CD14-positive monocyte (primary cell): Measurements from ENCODE around the gene SPATS2. TPM values are rescaled to one million over a fixed set of nuclear protein-coding genes. Genes with fewer than 3 reads are reported as not detected.
"Not testable (repeated sequence)": the region's sequence is repeated elsewhere in the genome, so short reads cannot be mapped to it uniquely, and the experiment has no call there.

ENCODE experiments used
- DNase-seq, 3 donors: peaks; one replicate each; pipeline ENCODE4 v3.0.0-alpha.2; 2011 to 2022
- H2AFZ ChIP-seq: 2 replicates; pipeline ENCODE4 v1.6.0; 2012; ENCODE audit warnings: mild to moderate bottlenecking, low read depth, low read length, inconsistent platforms; ENCODE audit not compliant: insufficient read depth, poor library complexity, severe bottlenecking
- H3K27ac ChIP-seq, 2 donors: 1 replicate in 1 of 2; 2 replicates in 1 of 2; pipeline ENCODE4 v1.5.1; 2012 to 2013; ENCODE audit warnings: low read length in 2 of 2, control low read depth in 1 of 2, inconsistent platforms in 1 of 2, low read depth in 1 of 2, mild to moderate bottlenecking in 1 of 2
- H3K27me3 ChIP-seq, 2 donors: one replicate each; pipeline versions ENCODE4 v1.6.0 to v1.6.1; 2011 to 2013; ENCODE audit warnings: low read length in 2 of 2; ENCODE audit not compliant: control insufficient read depth in 2 of 2, insufficient read depth in 2 of 2
- H3K36me3 ChIP-seq, 2 donors: replicated peaks in 1 of 2; 1 replicate in 1 of 2; 2 replicates in 1 of 2; pipeline versions ENCODE4 v1.5.1 to v1.6.1; 2012 to 2013; ENCODE audit warnings: low read length in 2 of 2, control low read depth in 1 of 2, inconsistent platforms in 1 of 2, mild to moderate bottlenecking in 1 of 2; ENCODE audit not compliant: insufficient read depth in 2 of 2, control insufficient read depth in 1 of 2
- H3K4me1 ChIP-seq, 2 donors: 1 replicate in 1 of 2; 2 replicates in 1 of 2; pipeline versions ENCODE4 v1.5.1 to v1.6.1; 2012 to 2013; ENCODE audit warnings: low read length in 2 of 2, control low read depth in 1 of 2, inconsistent platforms in 1 of 2, mild to moderate bottlenecking in 1 of 2, moderate library complexity in 1 of 2; ENCODE audit not compliant: insufficient read depth in 2 of 2, control insufficient read depth in 1 of 2
- H3K4me2 ChIP-seq: replicated peaks from 2 replicates; pipeline ENCODE3; 2012; ENCODE audit warnings: low read length, moderate library complexity, mild to moderate bottlenecking; ENCODE audit not compliant: poor library complexity, severe bottlenecking; ENCODE audit errors: extremely low read depth
- H3K4me3 ChIP-seq, 3 experiments: fragments of 200-600 bp in 1 of 3; sonication (generic) in 1 of 3; replicated peaks in 1 of 3; 1 replicate in 2 of 3; 2 replicates in 1 of 3; pipeline ENCODE4 v1.5.1; 2011 to 2013; ENCODE audit warnings: low read length in 3 of 3, mild to moderate bottlenecking in 3 of 3, control low read depth in 2 of 3, low read depth in 2 of 3, inconsistent platforms in 1 of 3, moderate library complexity in 1 of 3
- H3K79me2 ChIP-seq: 2 replicates; pipeline ENCODE4 v1.6.0; 2012; ENCODE audit warnings: mild to moderate bottlenecking, control low read depth, inconsistent platforms, low read length, moderate library complexity; ENCODE audit not compliant: insufficient read depth
- H3K9ac ChIP-seq: 2 replicates; pipeline ENCODE4 v1.6.0; 2017; ENCODE audit warnings: low read length, mild to moderate bottlenecking; ENCODE audit not compliant: insufficient read depth, poor library complexity, severe bottlenecking
- H3K9me3 ChIP-seq, 2 donors: replicated peaks in 1 of 2; 1 replicate in 1 of 2; 2 replicates in 1 of 2; pipeline versions ENCODE4 v1.5.1 to v1.6.1; 2012 to 2013; ENCODE audit warnings: low read length in 2 of 2, control low read depth in 1 of 2; ENCODE audit not compliant: control insufficient read depth in 1 of 2, insufficient read depth in 1 of 2
- H4K20me1 ChIP-seq: 2 replicates; pipeline ENCODE4 v1.6.0; 2012; ENCODE audit warnings: mild to moderate bottlenecking, low read length, control low read depth, moderate library complexity; ENCODE audit not compliant: insufficient read depth
- H3K27ac Mint-ChIP-seq, 7 donors: one replicate each; pipeline ENCODE4 v1.8.0; 2020; ENCODE audit warnings: mild to moderate bottlenecking in 7 of 7, mixed read lengths in 7 of 7, moderate library complexity in 6 of 7, inconsistent platforms in 2 of 7
- H3K27me3 Mint-ChIP-seq, 3 donors: one replicate each; pipeline ENCODE4 v1.8.0; 2021 to 2022; ENCODE audit warnings: low read depth in 3 of 3, mild to moderate bottlenecking in 3 of 3, mixed read lengths in 3 of 3, moderate library complexity in 3 of 3, inconsistent platforms in 1 of 3
- H3K36me3 Mint-ChIP-seq, 2 donors: one replicate each; pipeline ENCODE4 v1.8.0; 2020; ENCODE audit warnings: mixed read lengths in 2 of 2, inconsistent platforms in 1 of 2, mild to moderate bottlenecking in 1 of 2
- H3K4me1 Mint-ChIP-seq: one replicate; pipeline ENCODE4 v1.8.0; 2020; ENCODE audit warnings: mild to moderate bottlenecking, mixed read lengths
- H3K4me3 Mint-ChIP-seq, 2 donors: one replicate each; pipeline ENCODE4 v1.8.0; 2020; ENCODE audit warnings: mild to moderate bottlenecking in 2 of 2, mixed read lengths in 2 of 2, moderate library complexity in 1 of 2
- H3K9me3 Mint-ChIP-seq, 7 donors: one replicate each; pipeline ENCODE4 v1.8.0; 2020 to 2022; ENCODE audit warnings: mixed read lengths in 7 of 7, mild to moderate bottlenecking in 6 of 7, moderate library complexity in 6 of 7, inconsistent platforms in 2 of 7
- CTCF ChIP-seq: fragments of 200-600 bp; IDR thresholded peaks from one replicate; pipeline ENCODE4 v1.8.0; 2022; ENCODE audit warnings: antibody characterized with exemption, mild to moderate bottlenecking
- WGBS: methylation state at CpG from one replicate; pipeline ENCODE4 v1.1.5; 2013; ENCODE audit warnings: missing lambda C conversion rate; ENCODE audit not compliant: insufficient coverage; 5-methylcytosine and 5-hydroxymethylcytosine counted together
- intact Hi-C, 2 donors: fragments of 100-400 bp; cut with micrococcal nuclease; formaldehyde crosslinking; loops; one replicate each; pipeline versions ENCODE4 v1.15.0 to v1.15.1; 2023
- polyA plus RNA-seq, 3 donors: library from polyadenylated mRNA; depleted of rRNA in 1 of 3; unstranded in 2 of 3; stranded (reverse) in 1 of 3; fragments of 300-500 nt in 2 of 3; fragments of >200 nt in 1 of 3; fragmentation: Illumina TruSeq in 2 of 3; gene quantifications; 1 replicate in 2 of 3; 2 replicates in 1 of 3; pipeline ENCODE4 v1.2.3, GENCODE V29; 2012 to 2021

Gene SPATS2
- polyA plus RNA-seq, 3 donors: 1.1 to 3.2 (median 1.8) TPM

- no peaks in the 10 kb centered on the region for H3K9me3 Mint-ChIP-seq
- H3K4me3 ChIP-seq: no peak overlapping the region
- WGBS: 95% methylated on average over 2 of the region's 2 CpGs
Observed at GRCh38 chr12:49531745-49532144, 164.5 kb downstream of the SPATS2 start.

DNA sequence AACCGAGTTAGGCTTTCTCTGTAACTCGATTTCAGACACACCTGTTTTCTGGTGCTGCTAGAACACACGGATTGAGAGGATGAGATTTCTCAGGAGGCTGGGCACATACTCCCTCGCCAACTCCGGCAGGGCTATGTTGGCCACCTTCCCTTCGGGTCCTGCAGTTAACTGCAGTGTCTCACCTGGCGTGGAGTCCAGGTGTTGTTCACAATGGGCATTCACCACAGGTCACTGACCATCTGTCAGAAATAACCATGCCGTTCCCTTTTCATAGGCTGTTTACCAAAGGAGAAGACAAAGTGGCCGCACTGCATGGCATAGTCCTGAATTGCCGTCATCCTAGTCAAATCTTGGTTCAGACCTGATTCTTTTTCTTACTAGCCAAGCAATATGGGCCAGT lies 166.1 kb downstream of the SPATS2 start:
- Histone ChIP-seq H3K4me3 (no peak overlapping the region), H3K79me2 (no peaks in the 10 kb centered on the region), H4K20me1 (no peaks in the 10 kb centered on the region), H3K9ac (no peak overlapping the region), H3K27me3 (peaks cover 0 to 11% of the 10 kb centered on the region in 2 donors), H3K4me1 (peaks cover 42 to 48% of the 10 kb centered on the region in 2 donors), H3K36me3 (no peaks in the 10 kb centered on the region), H3K27ac (no peak overlapping the region), H3K9me3 (no peaks in the 10 kb centered on the region), H3K4me2 (no peak overlapping the region), H2AFZ (no peak overlapping the region)
- WGBS: 97% methylated on average over 10 of the region's 10 CpGs
- DNase-seq: no peak
- TF ChIP-seq CTCF: no peak
- no peak overlapping the region for H3K27ac Mint-ChIP-seq
- intact Hi-C loops: no loop called here
- peaks cover 2 to 4% of the 10 kb centered on the region in 2 donors for H3K36me3 Mint-ChIP-seq
- no peaks in the 10 kb centered on the region for H3K9me3 Mint-ChIP-seq
- no peak overlapping the region for H3K4me3 Mint-ChIP-seq
- H3K4me1 Mint-ChIP-seq: peaks cover 39% of the 10 kb centered on the region
- H3K27me3 Mint-ChIP-seq: peaks cover 11 to 30% (median 14%) of the 10 kb centered on the region in 3 donors

More at GRCh38 chr12:49531745-49532144, 164.5 kb downstream of the SPATS2 start:
- DNase-seq: no peak
- Mint-ChIP-seq H3K27ac (no peak overlapping the region), H3K4me3 (no peak overlapping the region), H3K4me1 (peaks cover 25% of the 10 kb centered on the region), H3K36me3 (peaks cover 6 to 7% of the 10 kb centered on the region in 2 donors), H3K27me3 (peaks cover 11 to 20% (median 14%) of the 10 kb centered on the region in 3 donors)
- Histone ChIP-seq H3K27ac (no peak overlapping the region), H2AFZ (no peak overlapping the region), H3K9me3 (no peaks in the 10 kb centered on the region), H3K36me3 (no peaks in the 10 kb centered on the region), H3K9ac (no peak overlapping the region), H4K20me1 (no peaks in the 10 kb centered on the region), H3K79me2 (no peaks in the 10 kb centered on the region), H3K4me2 (no peak overlapping the region), H3K4me1 (peaks cover 29 to 32% of the 10 kb centered on the region in 2 donors), H3K27me3 (peaks cover 0 to 8% of the 10 kb centered on the region in 2 donors)
- intact Hi-C loops: no loop called here
- TF ChIP-seq CTCF: no peak

- peaks cover 0 to 12% of the 10 kb centered on the region in 2 donors for H3K27me3 ChIP-seq
- H3K4me2 ChIP-seq, H3K27ac ChIP-seq, H3K36me3 ChIP-seq, H3K79me2 ChIP-seq, H4K20me1 ChIP-seq, H3K36me3 Mint-ChIP-seq, H3K27ac Mint-ChIP-seq, H3K9me3 Mint-ChIP-seq, H3K9ac ChIP-seq, DNase-seq, H3K4me3 Mint-ChIP-seq, intact Hi-C loops, H2AFZ ChIP-seq, H3K4me3 ChIP-seq, H3K9me3 ChIP-seq: not testable (repeated sequence)
- peaks cover 43 to 49% of the 10 kb centered on the region in 2 donors for H3K4me1 ChIP-seq
- WGBS: 88% methylated on average over 1 of the region's 5 CpGs
- Mint-ChIP-seq H3K27me3 (peaks cover 11 to 33% (median 14%) of the 10 kb centered on the region in 3 donors), H3K4me1 (peaks cover 40% of the 10 kb centered on the region)
Observed at GRCh38 chr12:49534122-49534521, 166.9 kb downstream of the SPATS2 start.
